Activated naive CD8-positive, alpha-beta T cell treated with anti-CD3 and anti-CD28 coated beads, Interleukin-2, amount 50 U/mL, for 16 hours (primary cell): ENCODE measurements around the gene SLC16A8.

Source experiments
- DNase-seq: peaks from one replicate; pipeline ENCODE4 v3.0.0-alpha.2; 2020; ENCODE audit warnings: low read depth, low spot score

Gene SLC16A8

DNA sequence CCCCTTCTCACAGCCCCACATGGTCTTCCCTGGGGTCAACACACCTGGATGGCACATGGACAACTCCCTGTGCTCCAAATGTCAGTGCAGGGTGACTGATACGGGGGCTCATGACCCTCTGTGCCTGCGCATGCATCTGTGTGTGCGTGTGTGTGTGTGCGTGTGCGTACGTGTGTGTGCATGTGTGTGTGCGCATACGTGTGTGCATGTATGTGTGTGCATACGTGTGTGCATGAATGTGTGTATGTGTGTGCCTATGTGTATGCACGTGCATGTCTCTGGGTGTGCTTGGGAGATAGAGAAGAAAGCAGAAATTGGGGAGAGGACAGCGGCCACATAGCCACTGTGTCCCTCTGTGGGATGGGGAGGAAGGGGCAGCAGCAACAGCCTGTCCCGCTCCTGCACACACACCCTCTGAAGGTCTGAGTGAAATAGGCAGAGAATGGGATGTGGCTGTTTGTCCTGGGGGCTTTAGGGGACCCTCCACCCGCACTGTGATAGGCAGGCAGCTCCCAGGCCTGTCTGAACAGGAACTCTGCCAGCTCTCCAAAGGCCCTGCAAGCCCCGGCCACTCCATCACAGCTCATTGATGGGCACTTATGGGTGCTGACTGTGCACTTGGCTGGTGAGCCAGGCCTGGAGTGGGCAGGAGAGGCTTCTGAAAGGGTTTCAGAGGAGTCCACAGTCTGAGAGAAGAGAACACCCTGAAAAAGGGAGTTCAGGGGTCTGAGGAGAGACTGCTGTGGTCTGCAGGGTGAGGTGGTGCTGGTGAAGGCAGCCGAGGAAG is 55.4 kb downstream of the SLC16A8 start:
- no peak for DNase-seq
